HepG2 (cell line): ENCODE results near the gene GRIK4. TPM values are rescaled to one million over a fixed set of nuclear protein-coding genes. Genes with fewer than 3 reads are reported as not detected.

Source experiments
- DMAP1 ChIP-seq: IDR thresholded peaks from 2 replicates; pipeline ENCODE4 v1.6.1; 2016
- ESRRA ChIP-seq: sonication (generic); formaldehyde crosslinking; IDR thresholded peaks from 2 replicates; pipeline ENCODE4 v1.5.1; 2020; ENCODE audit warnings: mild to moderate bottlenecking, low read depth, missing genetic modification reagents
- RBM22 ChIP-seq: fragments of 200-400 bp; formaldehyde crosslinking; optimal IDR thresholded peaks from 2 replicates; pipeline ENCODE3; 2017; ENCODE audit warnings: mild to moderate bottlenecking, low read length, moderate library complexity
- STAG1 ChIP-seq: sonication (generic); formaldehyde crosslinking; IDR thresholded peaks from 2 replicates; pipeline ENCODE4 v1.4.0; 2020; ENCODE audit warnings: missing genetic modification reagents
- ZFP36L1 ChIP-seq: sonication (generic); formaldehyde crosslinking; IDR thresholded peaks from 2 replicates; pipeline ENCODE4 v1.8.0; 2022; ENCODE audit warnings: mild to moderate bottlenecking, missing genetic modification reagents, moderate library complexity
- ZMYM3 ChIP-seq: sonication (generic); formaldehyde crosslinking; IDR thresholded peaks from 2 replicates; pipeline ENCODE4 v1.5.1; 2020; ENCODE audit warnings: mild to moderate bottlenecking, missing genetic modification reagents
- ZNF24 ChIP-seq: fragments of 450-650 bp; IDR thresholded peaks from 2 replicates; pipeline ENCODE4 v1.6.1; 2017; ENCODE audit warnings: antibody characterized with exemption, mild to moderate bottlenecking
- ZNF451 ChIP-seq: sonication (generic); formaldehyde crosslinking; IDR thresholded peaks from 2 replicates; pipeline ENCODE4 v1.5.0; 2020; ENCODE audit warnings: mild to moderate bottlenecking, missing genetic modification reagents
- ZNF850 ChIP-seq: sonication (generic); formaldehyde crosslinking; conservative IDR thresholded peaks from 2 replicates; pipeline ENCODE4 v1.9.0; 2021; ENCODE audit warnings: mild to moderate bottlenecking, missing genetic modification reagents
- polyA plus RNA-seq, 8 experiments: library from polyadenylated mRNA; depleted of rRNA in 3 of 8; stranded (reverse) in 7 of 8; unstranded in 1 of 8; fragments of >200 nt; fragmentation: Illumina TruSeq in 4 of 8; extraction: Trizol in 4 of 8; gene quantifications; 2 replicates each; pipeline versions ENCODE4 v1.2.1 to v1.2.3, GENCODE V29; 2011 to 2016; ENCODE audit warnings: low read depth in 4 of 8, missing spikeins in 1 of 8, mixed read lengths in 1 of 8; ENCODE audit not compliant: insufficient read depth in 1 of 8
- total RNA-seq, 5 experiments: library from RNA; depleted of rRNA; stranded (reverse); fragments of >200 nt; fragmentation: Illumina TruSeq; extraction: Trizol; gene quantifications; 2 replicates each; pipeline ENCODE4 v1.2.3, GENCODE V29; 2016; ENCODE audit warnings: low read depth in 1 of 5
- TF ChIP-seq, protein P1 (sequence below): sonication (generic); formaldehyde crosslinking; IDR thresholded peaks from 2 replicates; pipeline ENCODE4 v1.4.0; 2020; ENCODE audit warnings: missing genetic modification reagents
- TF ChIP-seq, protein P2 (sequence below): IDR thresholded peaks from 2 replicates; pipeline ENCODE4 v1.6.1; 2016; ENCODE audit warnings: missing compliant biosample characterization, missing genetic modification reagents, borderline replicate concordance
- TF ChIP-seq, protein P3 (sequence below): sonication (generic); formaldehyde crosslinking; IDR thresholded peaks from 2 replicates; pipeline ENCODE4 v1.4.0; 2020; ENCODE audit warnings: missing genetic modification reagents
- TF ChIP-seq, protein P4 (sequence below): sonication (generic); formaldehyde crosslinking; IDR thresholded peaks from 2 replicates; pipeline ENCODE4 v1.5.0; 2020; ENCODE audit warnings: mild to moderate bottlenecking, missing genetic modification reagents, borderline replicate concordance
- TF ChIP-seq, protein P5 (sequence below): sonication (generic); formaldehyde crosslinking; IDR thresholded peaks from 2 replicates; pipeline ENCODE4 v1.5.0; 2020; ENCODE audit warnings: missing genetic modification reagents, mild to moderate bottlenecking, borderline replicate concordance

Gene GRIK4
- total and polyA plus RNA-seq, 2 of the 13 experiments (the other 11 are each of a cell fraction or from before 2014, with no cell fraction given), result 0.04 to 0.07 TPM

DNA sequence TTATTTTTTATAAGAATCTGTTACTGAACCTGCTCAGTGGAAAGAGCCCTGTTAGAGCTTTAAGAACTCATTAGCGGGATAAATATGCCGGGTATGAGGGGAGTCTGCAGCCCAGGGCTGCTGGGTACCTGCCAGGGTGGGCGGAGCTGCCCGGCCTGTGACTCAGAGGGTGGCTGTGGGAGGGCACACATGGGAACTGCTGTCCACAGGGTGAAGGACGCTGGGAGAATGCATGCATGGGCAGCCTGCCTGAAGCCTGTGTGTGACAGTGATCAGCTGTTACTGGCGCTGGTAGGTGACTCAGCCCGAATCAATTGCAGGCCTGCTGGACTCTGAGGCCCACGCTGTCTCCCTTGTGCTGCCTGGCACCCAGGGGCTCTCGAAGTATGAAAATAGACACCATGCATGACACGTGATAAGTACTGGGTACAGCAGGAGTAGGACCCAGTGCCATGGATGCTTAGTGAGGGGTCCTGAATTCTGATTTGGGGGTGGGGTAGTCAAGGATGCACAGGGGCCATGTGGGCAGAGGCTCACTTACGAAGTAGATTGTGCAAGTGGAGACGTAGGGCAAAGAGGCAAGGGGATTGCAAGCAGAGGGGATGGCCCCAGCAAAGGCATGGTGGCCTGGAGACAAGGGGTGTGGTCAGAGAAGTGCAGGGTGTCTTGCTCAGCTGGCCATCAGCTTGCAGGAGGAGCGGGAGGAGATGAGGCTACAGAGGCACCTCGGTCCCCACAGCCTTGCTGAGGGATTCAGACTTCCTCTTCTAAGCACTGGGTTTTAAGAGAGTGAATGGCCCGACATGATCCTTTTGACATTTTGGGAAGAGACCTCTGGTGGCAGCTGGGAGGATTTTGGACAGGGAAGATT, 36.5 kb downstream of the GRIK4 start (continued):
- TF ChIP-seq, protein P1, sequence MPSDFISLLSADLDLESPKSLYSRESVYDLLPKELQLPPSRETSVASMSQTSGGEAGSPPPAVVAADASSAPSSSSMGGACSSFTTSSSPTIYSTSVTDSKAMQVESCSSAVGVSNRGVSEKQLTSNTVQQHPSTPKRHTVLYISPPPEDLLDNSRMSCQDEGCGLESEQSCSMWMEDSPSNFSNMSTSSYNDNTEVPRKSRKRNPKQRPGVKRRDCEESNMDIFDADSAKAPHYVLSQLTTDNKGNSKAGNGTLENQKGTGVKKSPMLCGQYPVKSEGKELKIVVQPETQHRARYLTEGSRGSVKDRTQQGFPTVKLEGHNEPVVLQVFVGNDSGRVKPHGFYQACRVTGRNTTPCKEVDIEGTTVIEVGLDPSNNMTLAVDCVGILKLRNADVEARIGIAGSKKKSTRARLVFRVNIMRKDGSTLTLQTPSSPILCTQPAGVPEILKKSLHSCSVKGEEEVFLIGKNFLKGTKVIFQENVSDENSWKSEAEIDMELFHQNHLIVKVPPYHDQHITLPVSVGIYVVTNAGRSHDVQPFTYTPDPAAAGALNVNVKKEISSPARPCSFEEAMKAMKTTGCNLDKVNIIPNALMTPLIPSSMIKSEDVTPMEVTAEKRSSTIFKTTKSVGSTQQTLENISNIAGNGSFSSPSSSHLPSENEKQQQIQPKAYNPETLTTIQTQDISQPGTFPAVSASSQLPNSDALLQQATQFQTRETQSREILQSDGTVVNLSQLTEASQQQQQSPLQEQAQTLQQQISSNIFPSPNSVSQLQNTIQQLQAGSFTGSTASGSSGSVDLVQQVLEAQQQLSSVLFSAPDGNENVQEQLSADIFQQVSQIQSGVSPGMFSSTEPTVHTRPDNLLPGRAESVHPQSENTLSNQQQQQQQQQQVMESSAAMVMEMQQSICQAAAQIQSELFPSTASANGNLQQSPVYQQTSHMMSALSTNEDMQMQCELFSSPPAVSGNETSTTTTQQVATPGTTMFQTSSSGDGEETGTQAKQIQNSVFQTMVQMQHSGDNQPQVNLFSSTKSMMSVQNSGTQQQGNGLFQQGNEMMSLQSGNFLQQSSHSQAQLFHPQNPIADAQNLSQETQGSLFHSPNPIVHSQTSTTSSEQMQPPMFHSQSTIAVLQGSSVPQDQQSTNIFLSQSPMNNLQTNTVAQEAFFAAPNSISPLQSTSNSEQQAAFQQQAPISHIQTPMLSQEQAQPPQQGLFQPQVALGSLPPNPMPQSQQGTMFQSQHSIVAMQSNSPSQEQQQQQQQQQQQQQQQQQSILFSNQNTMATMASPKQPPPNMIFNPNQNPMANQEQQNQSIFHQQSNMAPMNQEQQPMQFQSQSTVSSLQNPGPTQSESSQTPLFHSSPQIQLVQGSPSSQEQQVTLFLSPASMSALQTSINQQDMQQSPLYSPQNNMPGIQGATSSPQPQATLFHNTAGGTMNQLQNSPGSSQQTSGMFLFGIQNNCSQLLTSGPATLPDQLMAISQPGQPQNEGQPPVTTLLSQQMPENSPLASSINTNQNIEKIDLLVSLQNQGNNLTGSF (CRISPR knock-in tag), result no peak
- TF ChIP-seq ZNF24 (no peak), RBM22 (no peak), ZNF850 (no peak), ZNF451 (CRISPR knock-in tag) (no peak), ESRRA (0 out of 2 replicates have a peak, but pooled peaks have one; percentile 50), ZMYM3 (CRISPR knock-in tag) (peak; percentile 75), DMAP1 (CRISPR knock-in tag) (no peak), ZFP36L1 (CRISPR knock-in tag) (peak; percentile 54; the same call in 1 of the 2 replicates), STAG1 (no peak)
- TF ChIP-seq, protein P2, sequence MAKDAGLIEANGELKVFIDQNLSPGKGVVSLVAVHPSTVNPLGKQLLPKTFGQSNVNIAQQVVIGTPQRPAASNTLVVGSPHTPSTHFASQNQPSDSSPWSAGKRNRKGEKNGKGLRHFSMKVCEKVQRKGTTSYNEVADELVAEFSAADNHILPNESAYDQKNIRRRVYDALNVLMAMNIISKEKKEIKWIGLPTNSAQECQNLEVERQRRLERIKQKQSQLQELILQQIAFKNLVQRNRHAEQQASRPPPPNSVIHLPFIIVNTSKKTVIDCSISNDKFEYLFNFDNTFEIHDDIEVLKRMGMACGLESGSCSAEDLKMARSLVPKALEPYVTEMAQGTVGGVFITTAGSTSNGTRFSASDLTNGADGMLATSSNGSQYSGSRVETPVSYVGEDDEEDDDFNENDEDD (CRISPR knock-in tag), result no peak
- TF ChIP-seq, protein P3, sequence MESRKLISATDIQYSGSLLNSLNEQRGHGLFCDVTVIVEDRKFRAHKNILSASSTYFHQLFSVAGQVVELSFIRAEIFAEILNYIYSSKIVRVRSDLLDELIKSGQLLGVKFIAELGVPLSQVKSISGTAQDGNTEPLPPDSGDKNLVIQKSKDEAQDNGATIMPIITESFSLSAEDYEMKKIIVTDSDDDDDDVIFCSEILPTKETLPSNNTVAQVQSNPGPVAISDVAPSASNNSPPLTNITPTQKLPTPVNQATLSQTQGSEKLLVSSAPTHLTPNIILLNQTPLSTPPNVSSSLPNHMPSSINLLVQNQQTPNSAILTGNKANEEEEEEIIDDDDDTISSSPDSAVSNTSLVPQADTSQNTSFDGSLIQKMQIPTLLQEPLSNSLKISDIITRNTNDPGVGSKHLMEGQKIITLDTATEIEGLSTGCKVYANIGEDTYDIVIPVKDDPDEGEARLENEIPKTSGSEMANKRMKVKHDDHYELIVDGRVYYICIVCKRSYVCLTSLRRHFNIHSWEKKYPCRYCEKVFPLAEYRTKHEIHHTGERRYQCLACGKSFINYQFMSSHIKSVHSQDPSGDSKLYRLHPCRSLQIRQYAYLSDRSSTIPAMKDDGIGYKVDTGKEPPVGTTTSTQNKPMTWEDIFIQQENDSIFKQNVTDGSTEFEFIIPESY (CRISPR knock-in tag), result no peak; the same call in 1 of the 2 replicates
- TF ChIP-seq, protein P4, sequence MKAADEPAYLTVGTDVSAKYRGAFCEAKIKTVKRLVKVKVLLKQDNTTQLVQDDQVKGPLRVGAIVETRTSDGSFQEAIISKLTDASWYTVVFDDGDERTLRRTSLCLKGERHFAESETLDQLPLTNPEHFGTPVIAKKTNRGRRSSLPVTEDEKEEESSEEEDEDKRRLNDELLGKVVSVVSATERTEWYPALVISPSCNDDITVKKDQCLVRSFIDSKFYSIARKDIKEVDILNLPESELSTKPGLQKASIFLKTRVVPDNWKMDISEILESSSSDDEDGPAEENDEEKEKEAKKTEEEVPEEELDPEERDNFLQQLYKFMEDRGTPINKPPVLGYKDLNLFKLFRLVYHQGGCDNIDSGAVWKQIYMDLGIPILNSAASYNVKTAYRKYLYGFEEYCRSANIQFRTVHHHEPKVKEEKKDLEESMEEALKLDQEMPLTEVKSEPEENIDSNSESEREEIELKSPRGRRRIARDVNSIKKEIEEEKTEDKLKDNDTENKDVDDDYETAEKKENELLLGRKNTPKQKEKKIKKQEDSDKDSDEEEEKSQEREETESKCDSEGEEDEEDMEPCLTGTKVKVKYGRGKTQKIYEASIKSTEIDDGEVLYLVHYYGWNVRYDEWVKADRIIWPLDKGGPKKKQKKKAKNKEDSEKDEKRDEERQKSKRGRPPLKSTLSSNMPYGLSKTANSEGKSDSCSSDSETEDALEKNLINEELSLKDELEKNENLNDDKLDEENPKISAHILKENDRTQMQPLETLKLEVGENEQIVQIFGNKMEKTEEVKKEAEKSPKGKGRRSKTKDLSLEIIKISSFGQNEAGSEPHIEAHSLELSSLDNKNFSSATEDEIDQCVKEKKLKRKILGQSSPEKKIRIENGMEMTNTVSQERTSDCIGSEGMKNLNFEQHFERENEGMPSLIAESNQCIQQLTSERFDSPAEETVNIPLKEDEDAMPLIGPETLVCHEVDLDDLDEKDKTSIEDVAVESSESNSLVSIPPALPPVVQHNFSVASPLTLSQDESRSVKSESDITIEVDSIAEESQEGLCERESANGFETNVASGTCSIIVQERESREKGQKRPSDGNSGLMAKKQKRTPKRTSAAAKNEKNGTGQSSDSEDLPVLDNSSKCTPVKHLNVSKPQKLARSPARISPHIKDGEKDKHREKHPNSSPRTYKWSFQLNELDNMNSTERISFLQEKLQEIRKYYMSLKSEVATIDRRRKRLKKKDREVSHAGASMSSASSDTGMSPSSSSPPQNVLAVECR, result peak; percentile 85
- TF ChIP-seq, protein P5, sequence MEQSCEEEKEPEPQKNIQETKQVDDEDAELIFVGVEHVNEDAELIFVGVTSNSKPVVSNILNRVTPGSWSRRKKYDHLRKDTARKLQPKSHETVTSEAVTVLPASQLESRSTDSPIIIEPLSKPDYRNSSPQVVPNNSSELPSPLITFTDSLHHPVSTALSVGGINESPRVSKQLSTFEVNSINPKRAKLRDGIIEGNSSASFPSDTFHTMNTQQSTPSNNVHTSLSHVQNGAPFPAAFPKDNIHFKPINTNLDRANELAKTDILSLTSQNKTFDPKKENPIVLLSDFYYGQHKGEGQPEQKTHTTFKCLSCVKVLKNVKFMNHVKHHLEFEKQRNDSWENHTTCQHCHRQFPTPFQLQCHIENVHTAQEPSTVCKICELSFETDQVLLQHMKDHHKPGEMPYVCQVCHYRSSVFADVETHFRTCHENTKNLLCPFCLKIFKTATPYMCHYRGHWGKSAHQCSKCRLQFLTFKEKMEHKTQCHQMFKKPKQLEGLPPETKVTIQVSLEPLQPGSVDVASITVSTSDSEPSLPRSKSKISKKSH (CRISPR knock-in tag), result peak; percentile 58; the same call in 1 of the 2 replicates
